PC-3 (cell line): ENCODE data around the gene GLI3. TPM values are rescaled to one million over a fixed set of nuclear protein-coding genes. Genes with fewer than 3 reads are reported as not detected.
A peak's percentile ranks its signal among the peaks of the same experiment; 100 is the strongest.

Experiments used
- ATAC-seq: fragments of 200-7000 bp; cut with Tn5 transposase; 2 replicates; pipeline ENCODE4 v1.9.1; 2020; ENCODE audit warnings: mild to moderate bottlenecking, moderate library complexity
- BruUV-seq: library from RNA; stranded (reverse); fragments of 400-500 nt; replicated peaks from 2 replicates; lab custom pipeline; 2021; lab: Mats Ljungman, UMichigan
- CTCF ChIA-PET: fragments of 300-600 bp; sonication (Branson Sonifier 250); formaldehyde crosslinking; loops from one replicate; lab custom pipeline; 2022; ENCODE audit warnings: antibody characterized with exemption; lab: Charles Lee
- POLR2A ChIA-PET: fragments of 300-600 bp; sonication (Branson Sonifier 250); formaldehyde crosslinking; loops from one replicate; lab custom pipeline; 2022; ENCODE audit warnings: antibody characterized with exemption; ENCODE audit not compliant: unreplicated experiment; lab: Charles Lee
- DNase-seq: peaks from one replicate; pipeline ENCODE4 v3.0.0-alpha.2; 2015
- H2AFZ ChIP-seq: fragments of 300-600 bp; sonication (generic); 2 replicates; pipeline ENCODE4 v1.6.0; 2016; ENCODE audit warnings: antibody characterized with exemption, low read length
- H3F3A ChIP-seq: fragments of 300-600 bp; sonication (generic); one replicate; pipeline ENCODE4 v1.6.0; 2017; ENCODE audit warnings: antibody characterized with exemption, low read length, control low read depth, mild to moderate bottlenecking; ENCODE audit not compliant: unreplicated experiment
- H3K27ac ChIP-seq: fragments of 300-600 bp; sonication (generic); 2 replicates; pipeline ENCODE4 v1.5.1; 2016; ENCODE audit warnings: mild to moderate bottlenecking, low read length
- H3K27me3 ChIP-seq: fragments of 300-600 bp; sonication (generic); 2 replicates; pipeline ENCODE4 v1.6.1; 2016; ENCODE audit warnings: low read length, mixed read lengths
- H3K36me3 ChIP-seq: fragments of 300-600 bp; sonication (generic); 2 replicates; pipeline ENCODE4 v1.6.1; 2016; ENCODE audit warnings: low read depth, mixed run types, low read length, mixed read lengths
- H3K4me1 ChIP-seq: fragments of 300-600 bp; sonication (generic); 2 replicates; pipeline ENCODE4 v1.5.1; 2016; ENCODE audit warnings: low read length; ENCODE audit not compliant: insufficient read depth
- H3K4me2 ChIP-seq: fragments of 300-600 bp; sonication (generic); 2 replicates; pipeline ENCODE4 v1.6.0; 2016; ENCODE audit warnings: low read length
- H3K4me3 ChIP-seq: fragments of 300-600 bp; sonication (generic); 2 replicates; pipeline ENCODE4 v1.5.1; 2016; ENCODE audit warnings: mild to moderate bottlenecking, low read length, mixed read lengths
- H3K79me2 ChIP-seq: fragments of 300-600 bp; sonication (generic); 2 replicates; pipeline ENCODE4 v1.6.1; 2017; ENCODE audit warnings: low read length, mixed read lengths
- H3K9ac ChIP-seq: fragments of 300-600 bp; sonication (generic); 2 replicates; pipeline ENCODE4 v1.6.0; 2016; ENCODE audit warnings: mild to moderate bottlenecking, low read length
- H3K9me2 ChIP-seq: fragments of 300-600 bp; sonication (generic); replicated peaks from 2 replicates; pipeline ENCODE4 v1.6.1; 2016; ENCODE audit warnings: mixed run types, low read length, mixed read lengths
- H3K9me3 ChIP-seq: fragments of 300-600 bp; sonication (generic); 2 replicates; pipeline ENCODE4 v1.6.1; 2016; ENCODE audit warnings: low read length, mixed read lengths
- H4K20me1 ChIP-seq: fragments of 300-600 bp; sonication (generic); 2 replicates; pipeline ENCODE4 v1.6.1; 2016; ENCODE audit warnings: low read length, mixed read lengths
- CTCF ChIP-seq: fragments of 300-600 bp; sonication (generic); conservative IDR thresholded peaks from 2 replicates; pipeline ENCODE4 v1.5.1; 2017; ENCODE audit warnings: antibody characterized with exemption, low read depth, mild to moderate bottlenecking, low read length
- EZH2 ChIP-seq: fragments of 300-600 bp; sonication (generic); IDR thresholded peaks from one replicate; pipeline ENCODE4 v1.6.1; 2017; ENCODE audit warnings: antibody characterized with exemption, mild to moderate bottlenecking, low read length; ENCODE audit not compliant: unreplicated experiment
- EZH2phosphoT487 ChIP-seq: fragments of 300-600 bp; sonication (generic); IDR thresholded peaks from 2 replicates; pipeline ENCODE4 v1.6.1; 2018; ENCODE audit warnings: mild to moderate bottlenecking, antibody characterized with exemption, low read length, borderline replicate concordance
- intact Hi-C: fragments of 100-400 bp; cut with micrococcal nuclease; formaldehyde crosslinking; loops from 2 replicates; pipeline ENCODE4 v1.9.0; 2023
- total RNA-seq: library from RNA; depleted of rRNA; stranded (reverse); fragments of >200 nt; gene quantifications from 2 replicates; pipeline ENCODE4 v1.2.3, GENCODE V29; 2014

GLI3 gene
- total RNA-seq, 1 experiment from 2014 or later = 3.5 TPM

GRCh38 chr7:41979834-41980307, 257.1 kb downstream of the GLI3 start:
- CTCF ChIA-PET = interaction anchor here (0.5 kb wide), 1 partner anchor 286 kb away, joined by 3 read pairs; no protein-coding TSS in a partner anchor
- Histone ChIP-seq H2AFZ (no peak overlapping the region), H3K27me3 (no peaks in the 10 kb centered on the region), H3K9ac (no peak overlapping the region), H3K4me2 (no peak overlapping the region), H4K20me1 (no peaks in the 10 kb centered on the region), H3F3A (no peaks in the 10 kb centered on the region), H3K9me3 (no peaks in the 10 kb centered on the region), H3K4me3 (no peak overlapping the region), H3K9me2 (no peaks in the 10 kb centered on the region), H3K79me2 (no peaks in the 10 kb centered on the region), H3K4me1 (peaks cover 14% of the 10 kb centered on the region), H3K36me3 (peaks cover 3% of the 10 kb centered on the region; the same call in 1 of the 2 replicates), H3K27ac (no peak overlapping the region)
- intact Hi-C loops = loop anchor here (1.0 to 10.0 kb wide), 3 partner anchors 37 to 595 kb away; no protein-coding TSS in a partner anchor
- no TSS peak for BruUV-seq
- ATAC-seq (peak; percentile 51), DNase-seq (peak; percentile 57)
- peak; percentile 82 for TF ChIP-seq CTCF
- no peak for TF ChIP-seq EZH2phosphoT487
- POLR2A ChIA-PET = no interaction called here

GRCh38 chr7:41978858-41979257, 258.2 kb downstream of the GLI3 start:
- Histone ChIP-seq H3K27ac (no peak overlapping the region), H3K4me1 (peaks cover 9% of the 10 kb centered on the region), H3K4me2 (no peak overlapping the region), H3F3A (no peaks in the 10 kb centered on the region), H3K36me3 (peaks cover 3% of the 10 kb centered on the region; the same call in 1 of the 2 replicates), H3K4me3 (no peak overlapping the region), H3K79me2 (no peaks in the 10 kb centered on the region), H3K9ac (no peak overlapping the region), H3K27me3 (no peaks in the 10 kb centered on the region), H4K20me1 (no peaks in the 10 kb centered on the region), H3K9me3 (no peaks in the 10 kb centered on the region), H2AFZ (no peak overlapping the region), H3K9me2 (no peaks in the 10 kb centered on the region)
- ATAC-seq = no peak
- intact Hi-C loops = loop anchor here (1.0 kb wide), 1 partner anchor 322 kb away; no protein-coding TSS in a partner anchor
- DNase-seq = no peak
- ChIA-PET POLR2A (no interaction called here), CTCF (interaction anchor here (0.6 to 1.4 kb wide), 4 partner anchors 12 to 1990 kb away, joined by 3 to 7 read pairs (median 4); no protein-coding TSS in a partner anchor)
- BruUV-seq = no TSS peak
- TF ChIP-seq EZH2 = no peak
- TF ChIP-seq CTCF = no peak
- no peak for TF ChIP-seq EZH2phosphoT487

GRCh38 chr7:41977661-41978060, 259.3 kb downstream of the GLI3 start:
- TF ChIP-seq EZH2phosphoT487 (no peak), CTCF (no peak), EZH2 (no peak)
- Histone ChIP-seq H3K9me2 (no peaks in the 10 kb centered on the region), H3K27me3 (no peaks in the 10 kb centered on the region), H3K4me2 (no peak overlapping the region), H3K27ac (no peak overlapping the region), H3K9me3 (no peaks in the 10 kb centered on the region), H2AFZ (no peak overlapping the region), H4K20me1 (no peaks in the 10 kb centered on the region), H3K9ac (no peak overlapping the region), H3F3A (no peaks in the 10 kb centered on the region), H3K79me2 (no peaks in the 10 kb centered on the region), H3K4me3 (no peak overlapping the region), H3K4me1 (peaks cover 9% of the 10 kb centered on the region), H3K36me3 (peaks cover 3% of the 10 kb centered on the region; the same call in 1 of the 2 replicates)
- no peak for DNase-seq
- intact Hi-C loops = loop anchor here (2.0 kb wide), 1 partner anchor 713 kb away; no protein-coding TSS in a partner anchor
- CTCF ChIA-PET = interaction anchor here (1.0 to 1.4 kb wide), 6 partner anchors 13 to 854 kb away, joined by 3 to 4 read pairs (median 4); no protein-coding TSS in a partner anchor
- ATAC-seq = no peak
- BruUV-seq = no TSS peak
- POLR2A ChIA-PET = no interaction called here
